GM23338 (cell line): ENCODE data around the gene EXOC6B. TPM values are rescaled to one million over a fixed set of nuclear protein-coding genes. Genes with fewer than 3 reads are reported as not detected.

Experiments used
- ATAC-seq: fragments of 200-7000 bp; cut with Tn5 transposase; 3 replicates; pipeline ENCODE4 v1.9.1; 2020
- DNase-seq: peaks from one replicate; pipeline ENCODE4 v3.0.0-alpha.2; 2015; ENCODE audit warnings: low spot score
- H2AFZ ChIP-seq: fragments of 200-600 bp; sonication (generic); 2 replicates; pipeline ENCODE4 v1.8.0; 2016; ENCODE audit warnings: antibody characterized with exemption, mild to moderate bottlenecking, moderate library complexity
- H3F3A ChIP-seq: fragments of 200-600 bp; sonication (generic); replicated peaks from 2 replicates; pipeline ENCODE4 v1.8.0; 2017; ENCODE audit warnings: antibody characterized with exemption, mixed run types, low read depth
- H3K27ac ChIP-seq: fragments of 200-600 bp; sonication (generic); 2 replicates; pipeline ENCODE4 v1.6.1; 2016; ENCODE audit warnings: low read depth
- H3K27me3 ChIP-seq: fragments of 200-600 bp; sonication (generic); 2 replicates; pipeline ENCODE4 v1.8.0; 2016; ENCODE audit warnings: mild to moderate bottlenecking, mixed run types, moderate library complexity; ENCODE audit not compliant: insufficient read depth
- H3K36me3 ChIP-seq: fragments of 200-600 bp; sonication (generic); 2 replicates; pipeline ENCODE4 v1.8.0; 2016; ENCODE audit warnings: mild to moderate bottlenecking; ENCODE audit not compliant: insufficient read depth
- H3K4me1 ChIP-seq: fragments of 200-600 bp; sonication (generic); 2 replicates; pipeline ENCODE4 v1.8.0; 2016; ENCODE audit warnings: mild to moderate bottlenecking, moderate library complexity; ENCODE audit not compliant: insufficient read depth
- H3K4me2 ChIP-seq: fragments of 200-600 bp; sonication (generic); 2 replicates; pipeline ENCODE4 v1.7.1; 2017; ENCODE audit warnings: mixed run types
- H3K4me3 ChIP-seq: fragments of 200-600 bp; sonication (generic); 2 replicates; pipeline ENCODE4 v1.6.1; 2016; ENCODE audit warnings: mixed run types
- H3K79me2 ChIP-seq: fragments of 200-600 bp; sonication (generic); replicated peaks from 2 replicates; pipeline ENCODE4 v1.8.0; 2017; ENCODE audit warnings: mild to moderate bottlenecking; ENCODE audit not compliant: insufficient read depth
- H3K9me2 ChIP-seq: fragments of 200-600 bp; sonication (generic); 2 replicates; pipeline ENCODE4 v1.8.0; 2017; ENCODE audit not compliant: insufficient read depth
- H4K20me1 ChIP-seq: fragments of 200-600 bp; sonication (generic); replicated peaks from 2 replicates; pipeline ENCODE4 v1.8.0; 2017; ENCODE audit warnings: mild to moderate bottlenecking; ENCODE audit not compliant: insufficient read depth
- H3K27ac Mint-ChIP-seq: 2 replicates; pipeline ENCODE4 v1.8.0; 2020; ENCODE audit warnings: inconsistent platforms, mild to moderate bottlenecking, moderate library complexity, mixed read lengths
- H3K27me3 Mint-ChIP-seq: 3 replicates; pipeline ENCODE4 v1.8.0; 2022; ENCODE audit warnings: low read depth, mild to moderate bottlenecking, moderate library complexity, mixed read lengths, inconsistent platforms; ENCODE audit not compliant: insufficient read depth, poor library complexity
- H3K36me3 Mint-ChIP-seq: 3 replicates; pipeline ENCODE4 v1.8.0; 2021; ENCODE audit warnings: low read depth, mild to moderate bottlenecking, inconsistent platforms, moderate library complexity, mixed read lengths
- H3K4me1 Mint-ChIP-seq: 3 replicates; pipeline ENCODE4 v1.8.0; 2020; ENCODE audit warnings: mild to moderate bottlenecking, inconsistent platforms, mixed read lengths
- H3K4me3 Mint-ChIP-seq: 3 replicates; pipeline ENCODE4 v1.8.0; 2021; ENCODE audit warnings: moderate library complexity, mild to moderate bottlenecking, inconsistent platforms, mixed read lengths
- H3K9me3 Mint-ChIP-seq: 3 replicates; pipeline ENCODE4 v1.8.0; 2020; ENCODE audit warnings: moderate library complexity, mild to moderate bottlenecking, inconsistent platforms, mixed read lengths
- CTCF ChIP-seq, 2 experiments: fragments of 200-600 bp in 1 of 2; sonication (generic) in 1 of 2; conservative IDR thresholded peaks; 2 replicates each; pipeline versions ENCODE4 v1.5.1 to v1.6.1; 2016 to 2017; ENCODE audit warnings: antibody characterized with exemption in 2 of 2, low read depth in 2 of 2, mild to moderate bottlenecking in 2 of 2, moderate library complexity in 1 of 2
- EZH2phosphoT487 ChIP-seq: fragments of 200-600 bp; sonication (generic); IDR thresholded peaks from one replicate; pipeline ENCODE4 v1.8.1; 2018; ENCODE audit warnings: antibody characterized with exemption; ENCODE audit not compliant: unreplicated experiment
- JUNB ChIP-seq: IDR thresholded peaks from one replicate; pipeline ENCODE4 v1.6.1; 2016; ENCODE audit warnings: antibody characterized with exemption; ENCODE audit not compliant: unreplicated experiment
- NANOG ChIP-seq: IDR thresholded peaks from 2 replicates; pipeline ENCODE4 v1.6.1; 2016; ENCODE audit warnings: antibody characterized with exemption, borderline replicate concordance
- ZNF114 ChIP-seq: fragments of 250-450 bp; sonication (Bioruptor Pico); IDR thresholded peaks from 2 replicates; pipeline ENCODE4 v1.5.0; 2020; ENCODE audit warnings: mild to moderate bottlenecking, moderate library complexity
- polyA plus RNA-seq: library from polyadenylated mRNA; unstranded; fragments of >200 nt; fragmentation: Nextera tagmentation; extraction: Ambion mirVana; gene quantifications from 2 replicates; pipeline ENCODE4 v1.2.1, GENCODE V29; 2016
- total RNA-seq: library from RNA; depleted of rRNA; stranded (reverse); fragments of >200 nt; shearing (Covaris generic); gene quantifications from 2 replicates; pipeline ENCODE4 v1.2.3, GENCODE V29; 2014
- TF ChIP-seq, protein P1 (sequence below): fragments of 250-450 bp; sonication (Bioruptor Pico); IDR thresholded peaks from 2 replicates; pipeline ENCODE4 v1.5.0; 2020; ENCODE audit warnings: mild to moderate bottlenecking, moderate library complexity

Gene EXOC6B
- total and polyA plus RNA-seq, 2 experiments from 2014 or later, result 7.2 to 45.9 TPM

DNA sequence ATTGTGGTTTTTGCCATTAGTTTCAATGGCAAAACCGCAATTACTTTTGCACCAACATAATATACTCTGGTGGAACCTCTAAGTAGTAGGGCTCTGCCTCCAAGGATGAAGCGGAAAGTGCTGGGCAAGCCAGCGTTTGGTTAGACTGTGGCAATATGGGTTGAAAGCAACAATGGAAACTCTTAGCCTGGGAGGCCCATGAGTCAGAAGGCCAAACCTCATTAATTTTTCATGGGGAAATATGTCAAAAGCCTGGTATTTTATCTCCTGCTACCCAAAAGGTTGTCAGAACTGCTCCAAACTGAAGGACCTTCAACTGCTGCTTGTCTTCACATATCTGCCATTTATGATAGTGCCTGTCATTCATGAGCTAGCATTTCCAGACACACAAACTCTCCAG, 499.1 kb downstream of the EXOC6B start:
- H3K27ac ChIP-seq, result no peak overlapping the region
- H4K20me1 ChIP-seq, result no peaks in the 10 kb centered on the region
- Mint-ChIP-seq H3K27me3 (peaks cover 2% of the 10 kb centered on the region), H3K27ac (no peak overlapping the region), H3K4me3 (no peak overlapping the region), H3K36me3 (no peaks in the 10 kb centered on the region), H3K4me1 (peaks cover 11% of the 10 kb centered on the region), H3K9me3 (no peaks in the 10 kb centered on the region)
- no peaks in the 10 kb centered on the region for H3K36me3 ChIP-seq
- no peak for DNase-seq
- H2AFZ ChIP-seq, result no peak overlapping the region
- H3K4me2 ChIP-seq, result no peak overlapping the region
- peaks cover 3% of the 10 kb centered on the region for H3K9me2 ChIP-seq
- no peaks in the 10 kb centered on the region for H3F3A ChIP-seq
- H3K79me2 ChIP-seq, result no peaks in the 10 kb centered on the region
- TF ChIP-seq JUNB, result no peak
- no peak for TF ChIP-seq ZNF114 (CRISPR knock-in tag)
- no peak for TF ChIP-seq EZH2phosphoT487
- TF ChIP-seq, protein P1, sequence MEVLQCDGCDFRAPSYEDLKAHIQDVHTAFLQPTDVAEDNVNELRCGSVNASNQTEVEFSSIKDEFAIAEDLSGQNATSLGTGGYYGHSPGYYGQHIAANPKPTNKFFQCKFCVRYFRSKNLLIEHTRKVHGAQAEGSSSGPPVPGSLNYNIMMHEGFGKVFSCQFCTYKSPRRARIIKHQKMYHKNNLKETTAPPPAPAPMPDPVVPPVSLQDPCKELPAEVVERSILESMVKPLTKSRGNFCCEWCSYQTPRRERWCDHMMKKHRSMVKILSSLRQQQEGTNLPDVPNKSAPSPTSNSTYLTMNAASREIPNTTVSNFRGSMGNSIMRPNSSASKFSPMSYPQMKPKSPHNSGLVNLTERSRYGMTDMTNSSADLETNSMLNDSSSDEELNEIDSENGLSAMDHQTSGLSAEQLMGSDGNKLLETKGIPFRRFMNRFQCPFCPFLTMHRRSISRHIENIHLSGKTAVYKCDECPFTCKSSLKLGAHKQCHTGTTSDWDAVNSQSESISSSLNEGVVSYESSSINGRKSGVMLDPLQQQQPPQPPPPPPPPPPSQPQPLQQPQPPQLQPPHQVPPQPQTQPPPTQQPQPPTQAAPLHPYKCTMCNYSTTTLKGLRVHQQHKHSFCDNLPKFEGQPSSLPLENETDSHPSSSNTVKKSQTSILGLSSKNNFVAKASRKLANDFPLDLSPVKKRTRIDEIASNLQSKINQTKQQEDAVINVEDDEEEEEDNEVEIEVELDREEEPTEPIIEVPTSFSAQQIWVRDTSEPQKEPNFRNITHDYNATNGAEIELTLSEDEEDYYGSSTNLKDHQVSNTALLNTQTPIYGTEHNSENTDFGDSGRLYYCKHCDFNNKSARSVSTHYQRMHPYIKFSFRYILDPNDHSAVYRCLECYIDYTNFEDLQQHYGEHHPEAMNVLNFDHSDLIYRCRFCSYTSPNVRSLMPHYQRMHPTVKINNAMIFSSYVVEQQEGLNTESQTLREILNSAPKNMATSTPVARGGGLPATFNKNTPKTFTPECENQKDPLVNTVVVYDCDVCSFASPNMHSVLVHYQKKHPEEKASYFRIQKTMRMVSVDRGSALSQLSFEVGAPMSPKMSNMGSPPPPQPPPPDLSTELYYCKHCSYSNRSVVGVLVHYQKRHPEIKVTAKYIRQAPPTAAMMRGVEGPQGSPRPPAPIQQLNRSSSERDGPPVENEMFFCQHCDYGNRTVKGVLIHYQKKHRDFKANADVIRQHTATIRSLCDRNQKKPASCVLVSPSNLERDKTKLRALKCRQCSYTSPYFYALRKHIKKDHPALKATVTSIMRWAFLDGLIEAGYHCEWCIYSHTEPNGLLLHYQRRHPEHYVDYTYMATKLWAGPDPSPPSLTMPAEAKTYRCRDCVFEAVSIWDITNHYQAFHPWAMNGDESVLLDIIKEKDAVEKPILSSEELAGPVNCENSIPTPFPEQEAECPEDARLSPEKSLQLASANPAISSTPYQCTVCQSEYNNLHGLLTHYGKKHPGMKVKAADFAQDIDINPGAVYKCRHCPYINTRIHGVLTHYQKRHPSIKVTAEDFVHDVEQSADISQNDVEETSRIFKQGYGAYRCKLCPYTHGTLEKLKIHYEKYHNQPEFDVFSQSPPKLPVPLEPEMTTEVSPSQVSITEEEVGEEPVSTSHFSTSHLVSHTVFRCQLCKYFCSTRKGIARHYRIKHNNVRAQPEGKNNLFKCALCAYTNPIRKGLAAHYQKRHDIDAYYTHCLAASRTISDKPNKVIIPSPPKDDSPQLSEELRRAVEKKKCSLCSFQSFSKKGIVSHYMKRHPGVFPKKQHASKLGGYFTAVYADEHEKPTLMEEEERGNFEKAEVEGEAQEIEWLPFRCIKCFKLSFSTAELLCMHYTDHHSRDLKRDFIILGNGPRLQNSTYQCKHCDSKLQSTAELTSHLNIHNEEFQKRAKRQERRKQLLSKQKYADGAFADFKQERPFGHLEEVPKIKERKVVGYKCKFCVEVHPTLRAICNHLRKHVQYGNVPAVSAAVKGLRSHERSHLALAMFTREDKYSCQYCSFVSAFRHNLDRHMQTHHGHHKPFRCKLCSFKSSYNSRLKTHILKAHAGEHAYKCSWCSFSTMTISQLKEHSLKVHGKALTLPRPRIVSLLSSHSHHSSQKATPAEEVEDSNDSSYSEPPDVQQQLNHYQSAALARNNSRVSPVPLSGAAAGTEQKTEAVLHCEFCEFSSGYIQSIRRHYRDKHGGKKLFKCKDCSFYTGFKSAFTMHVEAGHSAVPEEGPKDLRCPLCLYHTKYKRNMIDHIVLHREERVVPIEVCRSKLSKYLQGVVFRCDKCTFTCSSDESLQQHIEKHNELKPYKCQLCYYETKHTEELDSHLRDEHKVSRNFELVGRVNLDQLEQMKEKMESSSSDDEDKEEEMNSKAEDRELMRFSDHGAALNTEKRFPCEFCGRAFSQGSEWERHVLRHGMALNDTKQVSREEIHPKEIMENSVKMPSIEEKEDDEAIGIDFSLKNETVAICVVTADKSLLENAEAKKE (CRISPR knock-in tag), result no peak
- no peak for ATAC-seq
- no peak overlapping the region for H3K4me3 ChIP-seq
- peaks cover 3% of the 10 kb centered on the region; the same call in 1 of the 2 replicates for H3K4me1 ChIP-seq
- H3K27me3 ChIP-seq, result no peaks in the 10 kb centered on the region

DNA sequence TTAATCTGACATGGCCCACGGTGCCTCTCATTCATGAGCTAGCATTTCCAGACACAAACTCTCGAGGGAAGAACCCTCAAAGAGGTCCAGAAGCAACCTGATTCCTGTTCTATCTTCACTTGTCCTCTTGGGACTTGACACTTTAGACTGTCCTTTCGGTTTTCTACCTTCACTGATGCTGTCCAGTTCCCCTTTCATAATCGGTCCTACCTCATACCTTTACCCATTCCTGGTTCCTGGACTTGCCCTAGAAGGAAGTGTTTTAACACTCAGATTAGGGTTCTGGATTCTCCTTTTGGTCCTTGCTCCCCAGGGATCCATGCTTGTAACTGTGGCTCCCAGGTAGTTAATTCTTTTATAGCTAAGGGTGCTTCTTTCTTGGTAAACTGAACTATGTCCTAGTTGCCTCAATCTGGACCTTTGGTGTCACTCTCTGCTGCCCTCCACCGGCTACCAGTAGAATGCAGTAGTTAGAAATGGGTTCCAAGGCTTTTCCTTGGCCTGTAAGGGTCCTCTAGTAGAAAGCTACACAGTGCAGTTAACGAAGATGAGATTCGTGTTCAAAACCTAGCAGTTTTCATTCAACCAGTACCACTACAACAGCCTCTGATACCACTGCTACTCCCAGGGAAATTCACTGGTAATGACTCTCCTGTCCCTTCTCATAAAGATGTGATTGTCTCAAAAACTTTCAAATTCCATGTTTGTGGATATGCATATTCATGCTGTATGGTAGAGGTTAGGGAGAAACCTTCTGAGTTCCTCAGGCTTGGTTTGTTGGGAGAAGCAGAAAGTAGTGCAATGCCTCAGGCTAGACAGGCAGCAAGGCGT, 500.0 kb downstream of the EXOC6B start:
- no peak overlapping the region for H3K27ac ChIP-seq
- no peak overlapping the region for H3K4me2 ChIP-seq
- no peaks in the 10 kb centered on the region for H3K36me3 ChIP-seq
- H3K9me2 ChIP-seq, result peaks cover 3% of the 10 kb centered on the region
- H3K36me3 Mint-ChIP-seq, result no peaks in the 10 kb centered on the region
- no peak overlapping the region for H3K27ac Mint-ChIP-seq
- TF ChIP-seq CTCF (conservative IDR thresholded peaks at IDR 0.05; ENCODE audit: low read depth in 2 of 2), result peak; percentile 77 to 81
- no peak for TF ChIP-seq NANOG
- peaks cover 10% of the 10 kb centered on the region for H3K4me1 Mint-ChIP-seq
- H3K4me3 ChIP-seq, result no peak overlapping the region
- no peaks in the 10 kb centered on the region for H4K20me1 ChIP-seq
- ATAC-seq (peak; percentile 90), DNase-seq (peak; percentile 60)
- no peaks in the 10 kb centered on the region for H3F3A ChIP-seq
- peaks cover 2% of the 10 kb centered on the region for H3K27me3 Mint-ChIP-seq
- H3K27me3 ChIP-seq, result no peaks in the 10 kb centered on the region
- H3K4me1 ChIP-seq, result peaks cover 3% of the 10 kb centered on the region; the same call in 1 of the 2 replicates
- no peaks in the 10 kb centered on the region for H3K79me2 ChIP-seq
- no peaks in the 10 kb centered on the region for H3K9me3 Mint-ChIP-seq
- H3K4me3 Mint-ChIP-seq, result no peak overlapping the region
- no peak overlapping the region for H2AFZ ChIP-seq
